Measurements from ENCODE around the gene ADD3. TPM values are rescaled to one million over a fixed set of nuclear protein-coding genes. Genes with fewer than 3 reads are reported as not detected.

ADD3 gene
- total RNA-seq, 2 experiments from 2014 or later = 31.3 to 31.4 TPM

DNA sequence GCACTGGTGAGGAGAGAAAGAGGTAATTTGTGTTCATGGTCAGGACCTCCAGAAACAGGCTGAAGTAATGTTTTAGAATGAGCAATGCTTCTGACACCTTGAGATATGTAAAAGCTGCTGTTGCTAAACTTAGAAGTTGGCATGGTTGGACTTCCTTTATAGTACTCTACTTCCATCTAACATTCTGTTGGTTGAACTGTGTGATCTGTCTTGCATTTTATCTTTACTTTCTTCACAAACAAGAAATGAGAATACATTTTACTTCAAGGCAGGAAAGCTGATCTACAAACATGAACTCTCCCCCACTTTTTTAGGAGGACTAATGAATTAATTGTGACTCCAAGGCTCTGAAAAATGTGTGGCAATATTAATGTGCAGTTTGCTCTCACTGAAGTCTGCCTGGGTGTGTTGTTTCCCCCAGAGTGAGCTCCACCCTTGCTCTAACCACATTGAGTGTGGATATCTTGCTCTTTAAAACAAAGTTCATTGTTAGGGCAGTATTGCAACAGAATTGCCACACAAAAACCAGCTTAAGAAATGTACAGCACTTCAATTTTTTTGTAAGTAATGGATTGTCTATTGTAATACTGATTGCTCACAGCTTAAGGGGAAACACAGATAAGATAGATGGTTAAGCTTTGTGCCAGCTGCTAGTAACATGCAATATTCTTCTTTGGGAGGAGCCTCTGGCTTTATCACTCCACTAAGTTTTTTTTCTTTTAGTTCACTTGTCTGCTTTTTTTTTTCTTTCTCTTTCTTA is 69.0 kb downstream of the ADD3 start:
- POLR2A ChIA-PET = interaction anchor here (0.7 to 1.8 kb wide), 4 partner anchors 12 to 134 kb away, joined by 3 to 9 read pairs (median 4); no protein-coding TSS in a partner anchor

DNA sequence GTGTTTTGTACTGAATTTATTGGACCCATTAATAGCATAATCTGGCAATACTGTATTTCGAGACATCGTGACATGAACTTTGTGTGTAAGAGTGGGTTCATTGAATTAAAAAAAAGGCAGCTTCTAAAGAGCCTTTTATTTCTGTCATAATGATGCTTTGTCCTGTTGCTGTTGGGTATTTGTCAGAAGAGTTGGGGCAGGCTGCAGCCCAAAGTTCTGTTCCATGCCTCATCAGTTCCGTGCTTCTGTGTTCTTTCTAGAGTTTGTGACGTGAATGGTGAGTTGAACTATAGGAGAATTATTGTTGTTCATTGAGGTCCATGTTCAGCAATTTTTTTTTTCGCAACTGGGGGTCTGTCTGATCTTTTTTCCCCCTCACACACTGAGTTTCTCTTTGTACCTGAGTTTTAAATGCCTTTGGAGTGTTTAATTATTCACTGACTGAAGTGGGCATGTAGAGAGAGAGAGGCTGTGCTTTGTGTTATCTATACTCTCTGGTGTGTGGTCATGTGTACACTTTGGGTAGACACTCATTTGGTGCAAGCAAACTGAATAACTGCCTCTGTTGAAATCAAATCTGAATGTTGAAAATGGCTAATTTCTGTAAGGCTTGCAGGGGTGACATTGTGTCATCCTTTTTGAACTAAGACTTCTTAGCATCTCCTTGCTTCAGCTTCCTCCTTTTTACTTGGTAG is 69.8 kb downstream of the ADD3 start:
- ChIA-PET POLR2A (interaction anchor here (0.6 to 0.9 kb wide), 3 partner anchors 24 to 133 kb away, joined by 3 to 5 read pairs (median 3); no protein-coding TSS in a partner anchor), CTCF (interaction anchor here (0.6 kb wide), 1 partner anchor 84 kb away, joined by 4 read pairs; no protein-coding TSS in a partner anchor)

More for the DNA sequence above, 69.0 kb downstream of the ADD3 start:
- CTCF ChIA-PET = interaction anchor here (0.5 to 0.7 kb wide), 2 partner anchors 9 to 27 kb away, joined by 3 read pairs; no protein-coding TSS in a partner anchor

DNA sequence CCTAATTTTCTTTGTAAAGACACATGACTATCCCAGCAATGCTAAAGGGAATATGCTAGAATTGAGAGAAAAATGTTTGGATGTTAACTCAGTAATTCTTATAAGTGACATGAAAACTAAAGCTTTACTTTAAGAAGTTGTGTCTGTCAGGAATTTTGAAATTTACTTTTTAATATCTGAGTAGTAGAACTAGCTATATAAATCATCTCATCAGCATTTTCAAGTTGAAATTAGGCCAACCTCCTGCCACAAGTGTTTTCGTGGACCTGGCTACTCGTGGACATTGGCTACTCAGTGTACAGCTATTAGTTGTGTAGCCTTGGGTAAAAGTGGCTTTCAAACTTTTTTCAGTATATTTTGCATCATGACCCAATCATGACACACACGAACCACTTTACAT is 70.5 kb downstream of the ADD3 start:
- POLR2A ChIA-PET = interaction anchor here (0.6 to 0.9 kb wide), 2 partner anchors 24 to 70 kb away, joined by 3 read pairs; no protein-coding TSS in a partner anchor
- CTCF ChIA-PET = interaction anchor here (0.6 kb wide), 1 partner anchor 85 kb away, joined by 4 read pairs; no protein-coding TSS in a partner anchor

- ChIA-PET CTCF (interaction anchor here (1.0 kb wide), 1 partner anchor 14 kb away, joined by 3 read pairs; no protein-coding TSS in a partner anchor), POLR2A (no interaction called here)
Measured at GRCh38 chr10:110081911-110082310, 74.1 kb downstream of the ADD3 start.

DNA sequence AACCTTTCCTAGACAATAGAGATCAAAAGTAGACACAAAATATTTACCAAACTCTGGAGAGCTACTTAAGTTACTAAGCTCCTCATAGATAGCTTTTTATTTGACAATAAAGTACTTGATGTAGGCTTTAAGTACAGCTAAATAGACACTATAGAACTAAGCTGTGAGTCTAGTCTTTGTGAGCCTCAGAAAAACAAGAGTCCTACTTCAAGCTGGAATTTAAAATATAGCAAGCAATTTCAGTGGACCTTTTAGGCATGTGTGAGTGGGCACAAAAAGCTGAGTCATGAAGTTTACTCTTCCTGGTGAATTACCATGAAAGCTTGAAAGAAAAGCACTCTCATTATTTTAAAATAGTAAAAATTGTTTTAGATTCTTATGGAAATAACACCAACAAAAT is 76.1 kb downstream of the ADD3 start:
- POLR2A ChIA-PET = interaction anchor here (0.6 kb wide), 1 partner anchor 54 kb away, joined by 4 read pairs; no protein-coding TSS in a partner anchor
- CTCF ChIA-PET = interaction anchor here (0.7 kb wide), 1 partner anchor 142 kb away, joined by 3 read pairs; no protein-coding TSS in a partner anchor

- CTCF ChIA-PET = interaction anchor here (1.0 to 1.4 kb wide), 2 partner anchors 9 to 50 kb away, joined by 4 read pairs; no protein-coding TSS in a partner anchor
- POLR2A ChIA-PET = no interaction called here
Measured at GRCh38 chr10:110087682-110088081, 79.9 kb downstream of the ADD3 start.

DNA sequence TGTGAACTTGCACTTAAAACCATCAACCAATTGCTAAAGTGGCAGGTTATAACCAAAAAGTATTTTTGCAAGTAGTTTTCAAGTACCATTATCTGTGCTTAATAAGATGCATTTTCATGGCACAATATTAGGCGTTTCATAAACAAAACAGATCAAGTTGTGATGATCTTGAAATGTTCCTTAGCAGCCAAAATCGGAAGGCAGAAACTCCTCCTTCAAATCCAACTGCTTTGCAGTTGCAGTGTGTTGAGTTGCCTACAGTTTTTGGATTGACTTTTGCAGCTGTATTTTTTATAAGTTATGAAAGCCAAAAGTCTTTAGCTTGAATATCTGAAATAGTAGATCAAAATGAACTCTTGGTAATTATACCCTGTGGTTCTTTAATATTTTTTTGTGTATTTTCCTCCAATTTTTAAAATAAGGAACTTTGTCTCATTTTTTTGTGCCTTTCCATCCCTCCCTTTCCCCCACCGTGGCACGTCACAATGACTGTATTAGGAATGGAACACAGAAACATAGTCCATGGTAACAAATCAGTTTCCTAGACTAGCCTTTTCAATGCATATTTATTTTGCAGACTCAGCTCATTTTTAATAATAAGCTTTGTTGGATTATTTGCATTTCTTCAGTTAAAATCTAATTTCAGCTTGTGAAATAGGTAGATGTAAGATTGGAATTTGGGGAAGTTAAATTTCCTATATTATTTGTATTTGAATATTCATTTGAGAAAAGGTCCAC is 80.8 kb downstream of the ADD3 start:
- ChIA-PET POLR2A (interaction anchor here (0.7 kb wide), 1 partner anchor 12 kb away, joined by 4 read pairs; no protein-coding TSS in a partner anchor), CTCF (interaction anchor here (1.4 kb wide), 1 partner anchor 49 kb away, joined by 4 read pairs; no protein-coding TSS in a partner anchor)

DNA sequence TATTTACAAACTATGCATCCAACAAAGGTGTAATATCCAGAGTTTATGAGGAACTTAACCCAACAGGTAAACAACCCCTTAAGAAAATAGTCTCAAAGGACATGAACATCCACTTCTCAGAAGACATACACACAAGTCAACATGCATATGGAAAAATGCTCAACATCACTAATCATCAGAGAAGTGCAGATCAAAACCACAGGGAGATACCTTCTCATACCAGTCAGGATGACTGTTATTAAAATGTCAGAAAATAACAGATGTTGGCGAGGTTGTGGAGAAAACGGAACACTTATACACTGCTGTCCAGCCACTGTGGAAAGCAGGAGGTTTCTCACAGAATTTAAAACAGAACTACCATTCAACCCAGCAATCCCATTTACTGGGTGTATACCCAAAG is 84.0 kb downstream of the ADD3 start:
- POLR2A ChIA-PET = no interaction called here
- CTCF ChIA-PET = no interaction called here

GRCh38 chr10:110093722-110094121 is 85.9 kb downstream of the ADD3 start:
- ChIA-PET POLR2A (interaction anchor here (1.0 kb wide), 1 partner anchor 118 kb away, joined by 3 read pairs; no protein-coding TSS in a partner anchor), CTCF (interaction anchor here (0.6 kb wide), 1 partner anchor 67 kb away, joined by 3 read pairs; no protein-coding TSS in a partner anchor)

DNA sequence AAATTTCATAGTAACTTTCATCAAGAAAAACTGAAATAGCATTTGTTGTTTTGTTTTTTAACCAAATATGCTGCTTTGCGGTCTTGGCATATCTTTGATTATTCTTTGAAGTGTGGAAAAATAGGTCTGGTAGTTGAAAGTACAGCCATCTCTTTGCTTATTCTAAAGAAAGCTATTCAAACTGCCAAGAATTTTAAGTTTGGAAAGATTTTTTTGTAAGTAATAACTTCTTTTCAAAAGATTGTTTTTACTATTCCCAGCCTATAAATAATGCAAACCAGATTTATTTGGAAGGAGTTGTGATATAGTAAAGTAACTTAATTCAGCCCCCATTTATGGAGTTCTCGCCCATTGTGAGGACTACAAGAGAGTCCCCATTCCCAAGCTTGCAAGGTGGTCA is 87.0 kb downstream of the ADD3 start:
- POLR2A ChIA-PET = no interaction called here
- CTCF ChIA-PET = interaction anchor here (0.6 kb wide), 1 partner anchor 32 kb away, joined by 3 read pairs; no protein-coding TSS in a partner anchor

DNA sequence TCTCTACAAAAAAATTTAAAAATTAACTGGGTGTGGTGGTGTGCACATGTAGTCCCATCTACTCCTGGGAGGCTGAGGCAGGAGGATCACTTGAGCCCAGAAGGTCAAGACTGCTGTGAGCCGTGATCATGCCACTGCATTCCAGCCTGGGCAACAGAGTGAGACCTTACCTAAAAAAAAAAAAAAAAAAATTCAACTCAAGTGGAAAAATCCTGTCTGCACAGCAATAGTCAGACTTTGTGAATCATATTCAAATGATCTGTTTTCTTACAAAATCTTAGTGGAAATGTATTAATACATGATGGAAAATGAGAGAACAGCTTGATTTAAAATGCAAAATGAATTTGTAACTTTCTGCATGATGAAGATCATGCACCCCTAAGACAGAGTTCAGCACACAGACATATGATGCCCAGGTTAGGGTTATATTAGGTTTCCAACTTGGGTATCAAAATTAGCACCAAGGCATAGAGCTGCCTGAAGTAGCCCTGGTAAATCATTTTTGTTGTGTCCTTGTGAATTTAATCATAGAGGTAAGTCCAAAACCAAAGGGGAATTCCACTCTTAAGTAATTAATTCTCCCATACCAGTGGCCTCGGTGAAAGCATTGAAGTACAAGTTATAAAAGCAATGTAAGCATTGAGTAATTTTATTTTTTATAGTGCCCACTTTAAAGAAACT is 93.8 kb downstream of the ADD3 start:
- ChIA-PET POLR2A (interaction anchor here (0.8 kb wide), 1 partner anchor 23 kb away, joined by 3 read pairs; no protein-coding TSS in a partner anchor), CTCF (no interaction called here)

DNA sequence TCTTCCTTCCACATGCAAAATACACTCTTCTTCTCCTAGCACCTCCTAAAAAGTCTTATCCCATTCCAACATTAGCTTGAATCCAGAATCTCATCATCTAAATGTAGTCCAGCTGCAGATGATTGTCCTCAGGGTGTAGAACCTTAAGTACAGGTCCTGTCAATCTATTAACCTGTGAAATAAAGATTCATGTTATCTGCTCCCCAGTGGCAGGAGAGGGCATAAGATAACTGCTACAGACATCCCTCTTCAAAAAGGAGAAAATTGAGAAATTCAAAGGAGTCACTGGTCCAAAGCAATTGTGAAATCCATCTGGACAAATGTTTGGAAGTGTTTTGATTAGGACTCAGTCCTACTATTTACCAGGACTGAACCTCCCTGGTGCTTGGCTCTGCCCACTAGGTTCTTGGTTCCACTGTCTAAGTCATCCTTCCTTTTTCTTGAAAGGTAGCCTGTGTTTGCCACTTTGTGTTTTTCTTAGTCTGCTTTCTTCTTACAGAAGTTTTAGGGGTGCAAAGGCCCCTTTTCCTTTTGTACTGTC is 96.2 kb downstream of the ADD3 start:
- ChIA-PET CTCF (interaction anchor here (0.6 kb wide), 1 partner anchor 31 kb away, joined by 3 read pairs; no protein-coding TSS in a partner anchor), POLR2A (no interaction called here)

- CTCF ChIA-PET = interaction anchor here (1.2 kb wide), 1 partner anchor 174 kb away, joined by 4 read pairs; no protein-coding TSS in a partner anchor
- POLR2A ChIA-PET = no interaction called here
Measured at GRCh38 chr10:110105873-110106272, 98.1 kb downstream of the ADD3 start.

DNA sequence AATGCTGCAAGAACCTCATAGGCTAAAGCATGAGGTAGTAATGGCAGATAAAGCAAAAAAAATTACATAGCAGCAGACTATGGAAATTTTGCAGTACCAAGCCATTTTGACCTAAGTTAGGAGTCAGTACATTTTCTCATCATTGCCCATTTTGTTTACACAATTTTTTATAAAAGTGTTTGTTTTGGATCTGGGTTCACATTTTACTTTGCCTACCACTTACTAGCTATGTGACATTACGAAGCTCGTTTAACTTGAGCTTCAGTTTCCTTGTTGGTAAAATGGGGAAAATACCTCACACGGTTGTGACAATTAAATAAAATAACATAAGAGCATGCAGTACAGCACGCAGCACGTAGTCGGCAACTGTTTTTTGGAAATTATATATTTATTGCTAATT is 99.6 kb downstream of the ADD3 start:
- CTCF ChIA-PET = no interaction called here
- POLR2A ChIA-PET = no interaction called here

DNA sequence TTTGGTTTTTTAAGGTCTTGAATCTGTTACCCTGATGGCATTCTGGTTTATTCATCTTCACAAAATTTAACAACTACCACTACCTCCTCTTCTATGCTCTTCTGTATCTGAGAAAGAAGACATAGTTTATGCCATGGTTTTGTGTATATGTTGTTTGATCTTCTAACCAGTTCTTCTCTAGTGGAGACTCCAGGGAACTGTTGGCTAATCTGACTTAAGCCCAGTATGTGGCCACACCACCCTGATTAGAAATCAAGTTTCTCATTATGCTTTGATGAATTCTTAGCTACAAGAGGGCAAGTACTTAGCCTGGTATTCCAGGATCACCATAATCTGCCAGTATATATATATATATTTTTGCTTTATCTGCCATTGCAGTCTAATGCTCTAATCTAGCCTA is 100.1 kb downstream of the ADD3 start:
- POLR2A ChIA-PET = interaction anchor here (0.7 kb wide), 1 partner anchor 97 kb away, joined by 3 read pairs; no protein-coding TSS in a partner anchor
- CTCF ChIA-PET = no interaction called here

- POLR2A ChIA-PET = no interaction called here
- CTCF ChIA-PET = interaction anchor here (1.1 kb wide), 1 partner anchor 120 kb away, joined by 3 read pairs; no protein-coding TSS in a partner anchor
Measured at GRCh38 chr10:110109511-110109910, 101.7 kb downstream of the ADD3 start.

DNA sequence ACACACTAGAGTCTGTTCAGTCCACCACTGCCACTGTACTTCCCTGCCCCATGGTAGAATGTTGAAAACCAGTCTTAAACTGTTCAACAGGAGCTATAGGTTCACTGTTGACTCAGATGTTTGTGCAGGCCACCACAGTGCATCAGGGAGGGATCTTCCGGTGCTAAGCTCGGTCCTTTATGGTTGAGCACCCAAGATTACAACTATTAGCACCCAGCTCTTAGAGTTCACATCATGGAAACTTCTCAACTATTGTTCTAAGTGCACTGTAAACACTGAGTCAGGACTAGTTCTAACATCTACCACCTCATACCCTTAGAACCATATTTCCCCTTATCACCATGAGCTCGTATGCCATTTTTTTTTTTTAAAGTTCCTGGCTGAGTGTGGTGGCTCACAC is 102.6 kb downstream of the ADD3 start:
- ChIA-PET CTCF (interaction anchor here (1.7 kb wide), 1 partner anchor 75 kb away, joined by 3 read pairs; no protein-coding TSS in a partner anchor), POLR2A (interaction anchor here (0.6 kb wide), 1 partner anchor 172 kb away, joined by 3 read pairs; no protein-coding TSS in a partner anchor)
